A549 (cell line): ENCODE data around the gene ALCAM. TPM values are rescaled to one million over a fixed set of nuclear protein-coding genes. Genes with fewer than 3 reads are reported as not detected.
"Not testable (repeated sequence)": the region's sequence is repeated elsewhere in the genome, so short reads cannot be mapped to it uniquely, and the experiment has no call there.

Experiments
- ATAC-seq, 2 experiments: fragments of 200-7000 bp in 1 of 2; fragments of >200 bp in 1 of 2; cut with Nextera tagmentation in 1 of 2; cut with Tn5 transposase in 1 of 2; 3 replicates each; pipeline versions ENCODE4 v1.8.0 to v1.9.1; 2018 to 2020; ENCODE audit warnings: mild to moderate bottlenecking in 1 of 2, moderate library complexity in 1 of 2
- CTCF ChIA-PET: fragments of 300-600 bp; sonication (Branson Sonifier 250); formaldehyde crosslinking; extraction: SDS; loops from one replicate; lab custom pipeline; 2021; ENCODE audit warnings: antibody characterized with exemption, inconsistent platforms; lab: Yijun Ruan, JAX
- POLR2A ChIA-PET: fragments of 350-600 bp; formaldehyde crosslinking; extraction: SDS; loops from one replicate; lab custom pipeline; 2021; ENCODE audit warnings: antibody characterized with exemption, inconsistent platforms; lab: Yijun Ruan, JAX
- DNase-seq, 2 experiments: peaks; one replicate each; pipeline versions ENCODE4 v3.0.0 to v3.0.0-alpha.2; 2011 to 2016; ENCODE audit warnings: low read depth in 1 of 2, low spot score in 1 of 2
- FAIRE-seq: peaks from 2 replicates; lab custom pipeline; 2011; peaks lifted over from hg19 to GRCh38; lab: Jason Lieb, UNC
- H3K27ac ChIP-seq, 2 experiments: fragments of >200 bp; sonication (Bioruptor Twin); formaldehyde crosslinking; 3 replicates each; pipeline ENCODE4 v1.5.1; 2016 to 2017
- H3K4me1 ChIP-seq: fragments of >200 bp; sonication (Bioruptor Twin); formaldehyde crosslinking; 3 replicates; pipeline ENCODE4 v1.6.1; 2016
- H3K4me2 ChIP-seq: fragments of >200 bp; sonication (Bioruptor Twin); formaldehyde crosslinking; 3 replicates; pipeline ENCODE4 v1.6.1; 2016
- H3K4me3 ChIP-seq: fragments of >200 bp; sonication (Bioruptor Twin); formaldehyde crosslinking; 3 replicates; pipeline ENCODE4 v1.5.1; 2016
- H3K9me3 ChIP-seq: fragments of >200 bp; sonication (Bioruptor Twin); formaldehyde crosslinking; 3 replicates; pipeline ENCODE4 v1.6.1; 2016
- CBX2 ChIP-seq: fragments of 200-600 bp; sonication (generic); IDR thresholded peaks from 2 replicates; pipeline ENCODE4 v1.6.1; 2016; ENCODE audit warnings: low read depth, mild to moderate bottlenecking, borderline replicate concordance
- CBX8 ChIP-seq: fragments of 200-600 bp; sonication (generic); IDR thresholded peaks from 2 replicates; pipeline ENCODE4 v1.6.1; 2016
- FOSB ChIP-seq: fragments of 250-450 bp; sonication (Bioruptor Pico); IDR thresholded peaks from 2 replicates; pipeline ENCODE4 v1.5.0; 2020; ENCODE audit warnings: mild to moderate bottlenecking, moderate library complexity
- FOXS1 ChIP-seq: fragments of 250-450 bp; sonication (Bioruptor Pico); IDR thresholded peaks from 2 replicates; pipeline ENCODE4 v1.5.0; 2020; ENCODE audit warnings: mild to moderate bottlenecking, moderate library complexity
- GATA3 ChIP-seq: IDR thresholded peaks from 2 replicates; pipeline ENCODE4 v1.6.1; 2012; ENCODE audit warnings: borderline replicate concordance
- HES2 ChIP-seq: fragments of >200 bp; sonication (Bioruptor Twin); formaldehyde crosslinking; IDR thresholded peaks from 2 replicates; pipeline ENCODE4 v1.6.1; 2016
- HEYL ChIP-seq: fragments of 250-450 bp; sonication (Bioruptor Pico); IDR thresholded peaks from 2 replicates; pipeline ENCODE4 v1.8.0; 2021; ENCODE audit warnings: mild to moderate bottlenecking, moderate library complexity
- HOXB13 ChIP-seq: fragments of 250-450 bp; sonication (Bioruptor Pico); IDR thresholded peaks from 2 replicates; pipeline ENCODE4 v1.5.0; 2020; ENCODE audit warnings: low read depth, mild to moderate bottlenecking, moderate library complexity
- MAFK ChIP-seq: fragments of 450-650 bp; IDR thresholded peaks from 2 replicates; pipeline ENCODE4 v1.6.1; 2014; ENCODE audit not compliant: partially characterized antibody
- MAX ChIP-seq: IDR thresholded peaks from 2 replicates; pipeline ENCODE4 v1.6.1; 2012
- MAZ ChIP-seq: fragments of 150-350 bp; IDR thresholded peaks from 2 replicates; pipeline ENCODE4 v1.6.1; 2014; ENCODE audit warnings: antibody characterized with exemption, low read depth, low read length, borderline replicate concordance
- NFE2L2 ChIP-seq: fragments of 150-350 bp; conservative IDR thresholded peaks from 2 replicates; pipeline ENCODE4 v1.6.1; 2014; ENCODE audit warnings: low read length
- NPAS2 ChIP-seq: fragments of 250-450 bp; sonication (Bioruptor Pico); IDR thresholded peaks from 2 replicates; pipeline ENCODE4 v1.8.0; 2022; ENCODE audit warnings: mild to moderate bottlenecking, moderate library complexity, borderline replicate concordance
- RAD21 ChIP-seq, 2 experiments: fragments of >200 bp in 1 of 2; sonication (Bioruptor Twin) in 1 of 2; formaldehyde crosslinking in 1 of 2; IDR thresholded peaks in 1 of 2; conservative IDR thresholded peaks in 1 of 2; 2 replicates in 1 of 2; 3 replicates in 1 of 2; pipeline ENCODE4 v1.6.1; 2012 to 2018; ENCODE audit warnings: inconsistent platforms in 1 of 2
- RCOR1 ChIP-seq: fragments of 150-350 bp; IDR thresholded peaks from 2 replicates; pipeline ENCODE4 v1.6.1; 2014; ENCODE audit warnings: antibody characterized with exemption, low read length, low read depth
- ZFP36 ChIP-seq: fragments of 450-650 bp; IDR thresholded peaks from 2 replicates; pipeline ENCODE4 v1.6.1; 2014; ENCODE audit warnings: borderline replicate concordance; ENCODE audit not compliant: partially characterized antibody
- WGBS: methylation state at CpG from one replicate; pipeline ENCODE4 v1.1.6; 2017; ENCODE audit errors: missing lambda C conversion rate; 5-methylcytosine and 5-hydroxymethylcytosine counted together
- polyA plus RNA-seq, 4 experiments: library from polyadenylated mRNA; depleted of rRNA in 3 of 4; stranded (reverse); fragments of >200 nt; fragmentation: RNase III in 1 of 4; extraction: RNeasy Plus Mini Kit Qiagen cat#74134 plus additional on column Dnase treatment in 1 of 4; gene quantifications; 2 replicates in 3 of 4; 3 replicates in 1 of 4; pipeline ENCODE4 v1.2.3, GENCODE V29; 2011 to 2017
- TF ChIP-seq, protein P1 (sequence below): fragments of 150-350 bp; IDR thresholded peaks from 2 replicates; pipeline ENCODE4 v1.6.1; 2014; ENCODE audit warnings: low read depth, mild to moderate bottlenecking, low read length

ALCAM gene
- polyA plus RNA-seq, 2 of the 4 experiments (the other 2 are of a cell fraction) = 57.1 to 145 TPM

- TF ChIP-seq CBX2 (no peak), MAX (peak; percentile 66; the same call in 1 of the 2 replicates), NPAS2 (CRISPR knock-in tag) (no peak), FOXS1 (CRISPR knock-in tag) (no peak)
Measured at GRCh38 chr3:105402287-105402801, 35.6 kb downstream of the ALCAM start (continued).

- Histone ChIP-seq H3K4me1 (peaks cover 52% of the 10 kb centered on the region), H3K4me2 (peak overlapping the region; percentile 85), H3K27ac (peak overlapping the region; percentile 90 to 94), H3K9me3 (peaks cover 15% of the 10 kb centered on the region)
- 80% methylated on average over 9 of the region's 9 CpGs for WGBS
- POLR2A ChIA-PET, DNase-seq, H3K4me3 ChIP-seq, ATAC-seq, FAIRE-seq: not testable (repeated sequence)
- CTCF ChIA-PET = interaction anchor here (1.6 to 2.2 kb wide), 2 partner anchors 13 to 33 kb away, joined by 4 to 5 read pairs; no protein-coding TSS in a partner anchor
Measured at GRCh38 chr3:105403034-105403433, 36.3 kb downstream of the ALCAM start.

- FAIRE-seq = no peak
- no peak overlapping the region for H3K4me2 ChIP-seq
- TF ChIP-seq RCOR1 (no peak), NFE2L2 (no peak), MAFK (no peak)
- TF ChIP-seq, all 56 proteins: peak for 0
- no peak for ATAC-seq
- 84% methylated on average over 2 of the region's 2 CpGs for WGBS
- ChIA-PET POLR2A (no interaction called here), CTCF (no interaction called here)
- Histone ChIP-seq H3K4me3 (no peak overlapping the region), H3K27ac (no peak overlapping the region), H3K9me3 (peaks cover 15% of the 10 kb centered on the region), H3K4me1 (peaks cover 20% of the 10 kb centered on the region)
- DNase-seq = no peak
Measured at GRCh38 chr3:105406268-105406667, 39.6 kb downstream of the ALCAM start.

- no peak for FAIRE-seq
- H3K9me3 ChIP-seq = peaks cover 5% of the 10 kb centered on the region; the same call in 1 of the 3 replicates
- H3K4me1 ChIP-seq = 0 out of 3 replicates have a peak, but pooled peaks cover 2% of the 10 kb centered on the region
- ATAC-seq = no peak
- DNase-seq = no peak
- H3K4me2 ChIP-seq = no peak overlapping the region
- TF ChIP-seq HOXB13 (CRISPR knock-in tag) = no peak
- TF ChIP-seq CBX8 = no peak
- no peak for TF ChIP-seq FOSB
- TF ChIP-seq HEYL (CRISPR knock-in tag) = no peak
- TF ChIP-seq, protein P1, sequence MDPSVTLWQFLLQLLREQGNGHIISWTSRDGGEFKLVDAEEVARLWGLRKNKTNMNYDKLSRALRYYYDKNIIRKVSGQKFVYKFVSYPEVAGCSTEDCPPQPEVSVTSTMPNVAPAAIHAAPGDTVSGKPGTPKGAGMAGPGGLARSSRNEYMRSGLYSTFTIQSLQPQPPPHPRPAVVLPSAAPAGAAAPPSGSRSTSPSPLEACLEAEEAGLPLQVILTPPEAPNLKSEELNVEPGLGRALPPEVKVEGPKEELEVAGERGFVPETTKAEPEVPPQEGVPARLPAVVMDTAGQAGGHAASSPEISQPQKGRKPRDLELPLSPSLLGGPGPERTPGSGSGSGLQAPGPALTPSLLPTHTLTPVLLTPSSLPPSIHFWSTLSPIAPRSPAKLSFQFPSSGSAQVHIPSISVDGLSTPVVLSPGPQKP = no peak
- no peak for TF ChIP-seq NPAS2 (CRISPR knock-in tag)
- no peak for TF ChIP-seq ZFP36
- no peak for TF ChIP-seq MAFK
- no peak for TF ChIP-seq GATA3
- no peak for TF ChIP-seq RAD21 (conservative IDR thresholded peaks at IDR 0.05 in 1 of 2, IDR thresholded peaks at IDR 0.05 in 1 of 2)
- TF ChIP-seq MAZ = no peak
- TF ChIP-seq HES2 = no peak
- ChIA-PET CTCF (no interaction called here), POLR2A (no interaction called here)
- no peak overlapping the region for H3K27ac ChIP-seq
- WGBS = 84% methylated on average over 2 of the region's 2 CpGs
- H3K4me3 ChIP-seq = no peak overlapping the region
Measured at GRCh38 chr3:105409364-105409763, 42.7 kb downstream of the ALCAM start.
